ENCODE results near the gene DENND1A. TPM values are rescaled to one million over a fixed set of nuclear protein-coding genes. Genes with fewer than 3 reads are reported as not detected.

Gene DENND1A
- total and polyA plus RNA-seq, 11 donors = 9.8 to 24.0 (median 14.7) TPM

- Histone ChIP-seq H3K4me1 (peaks cover 0 to 9% (median 0%) of the 10 kb centered on the region in 12 donors), H3K9me3 (no peaks in the 10 kb centered on the region), H3K27ac (no peak overlapping the region), H3K27me3 (no peaks in the 10 kb centered on the region), H3K36me3 (peaks cover 0 to 3% (median 0%) of the 10 kb centered on the region in 9 donors), H3K4me3 (no peak overlapping the region)
- ATAC-seq = peak in 1 of 4 donors; percentile 58
- no peak for DNase-seq
- intact Hi-C loops (cut with DNase I) = loop anchor here (1.0 to 10.0 kb wide), 10 partner anchors 139 to 781 kb away; no protein-coding TSS in a partner anchor
- 62 to 68% (median 66%) methylated on average over 3 of the region's 3 CpGs for WGBS, 4 donors
- TF ChIP-seq, protein P1, sequence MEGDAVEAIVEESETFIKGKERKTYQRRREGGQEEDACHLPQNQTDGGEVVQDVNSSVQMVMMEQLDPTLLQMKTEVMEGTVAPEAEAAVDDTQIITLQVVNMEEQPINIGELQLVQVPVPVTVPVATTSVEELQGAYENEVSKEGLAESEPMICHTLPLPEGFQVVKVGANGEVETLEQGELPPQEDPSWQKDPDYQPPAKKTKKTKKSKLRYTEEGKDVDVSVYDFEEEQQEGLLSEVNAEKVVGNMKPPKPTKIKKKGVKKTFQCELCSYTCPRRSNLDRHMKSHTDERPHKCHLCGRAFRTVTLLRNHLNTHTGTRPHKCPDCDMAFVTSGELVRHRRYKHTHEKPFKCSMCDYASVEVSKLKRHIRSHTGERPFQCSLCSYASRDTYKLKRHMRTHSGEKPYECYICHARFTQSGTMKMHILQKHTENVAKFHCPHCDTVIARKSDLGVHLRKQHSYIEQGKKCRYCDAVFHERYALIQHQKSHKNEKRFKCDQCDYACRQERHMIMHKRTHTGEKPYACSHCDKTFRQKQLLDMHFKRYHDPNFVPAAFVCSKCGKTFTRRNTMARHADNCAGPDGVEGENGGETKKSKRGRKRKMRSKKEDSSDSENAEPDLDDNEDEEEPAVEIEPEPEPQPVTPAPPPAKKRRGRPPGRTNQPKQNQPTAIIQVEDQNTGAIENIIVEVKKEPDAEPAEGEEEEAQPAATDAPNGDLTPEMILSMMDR (IDR thresholded peaks at IDR 0.05) = peak; percentile 63 to 91 (median 82)
- no peak for TF ChIP-seq POLR2A (IDR thresholded peaks at IDR 0.05)
These were observed 385.7 kb downstream of the DENND1A start for GRCh38 chr9:123544007-123544827.

DNA sequence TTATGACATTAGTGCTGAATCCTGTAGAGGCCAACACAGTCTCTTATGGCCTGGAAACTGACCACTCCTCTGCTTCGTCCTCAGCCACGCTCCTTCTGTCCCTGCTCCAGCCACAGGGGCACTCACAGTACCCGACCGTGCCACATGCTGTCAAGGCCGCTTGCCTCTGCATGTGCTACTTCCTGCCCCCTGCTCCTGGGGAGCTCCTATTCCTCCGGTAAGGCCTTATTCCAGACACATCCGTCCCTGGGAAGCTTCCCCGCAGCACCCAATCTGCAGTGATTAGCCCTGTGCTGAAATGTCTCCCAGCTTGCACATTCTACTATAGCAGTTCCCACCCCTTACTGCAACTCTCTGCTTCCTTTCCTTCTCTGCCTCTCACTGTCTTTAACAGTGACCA is 386.4 kb downstream of the DENND1A start:
- Histone ChIP-seq H3K27me3 (no peaks in the 10 kb centered on the region), H3K9me3 (no peaks in the 10 kb centered on the region), H3K27ac (no peak overlapping the region), H3K4me1 (peaks cover 0 to 9% (median 0%) of the 10 kb centered on the region in 12 donors), H3K36me3 (no peaks in the 10 kb centered on the region), H3K4me3 (no peak overlapping the region)
- intact Hi-C loops (cut with DNase I) = loop anchor here in 6 of 10 donors (2.0 to 10.0 kb wide), 8 partner anchors 139 to 781 kb away; no protein-coding TSS in a partner anchor
- TF ChIP-seq POLR2A (IDR thresholded peaks at IDR 0.05) = no peak
- TF ChIP-seq, protein P1 (IDR thresholded peaks at IDR 0.05) = no peak
- WGBS, 4 donors = 81 to 87% (median 84%) methylated on average over 8 of the region's 8 CpGs
- DNase-seq = no peak
- ATAC-seq = no peak

GRCh38 chr9:123542435-123543225 is 387.3 kb downstream of the DENND1A start:
- Histone ChIP-seq H3K9me3 (no peaks in the 10 kb centered on the region), H3K27ac (no peak overlapping the region), H3K27me3 (no peaks in the 10 kb centered on the region), H3K4me3 (no peak overlapping the region), H3K36me3 (no peaks in the 10 kb centered on the region), H3K4me1 (peaks cover 0 to 9% (median 0%) of the 10 kb centered on the region in 12 donors)
- no peak for TF ChIP-seq POLR2A (IDR thresholded peaks at IDR 0.05)
- TF ChIP-seq, protein P1 (IDR thresholded peaks at IDR 0.05) = no peak
- WGBS, 4 donors = 84 to 93% (median 88%) methylated on average over 11 of the region's 11 CpGs
- DNase-seq (no peak), ATAC-seq (no peak)
- intact Hi-C loops (cut with DNase I) = loop anchor here in 6 of 10 donors (2.0 to 10.0 kb wide), 8 partner anchors 138 to 782 kb away; no protein-coding TSS in a partner anchor

Measured in heart left ventricle (tissue), 16 donors.